GM23338 (cell line): ENCODE measurements around the gene EFNB2. TPM values are rescaled to one million over a fixed set of nuclear protein-coding genes. Genes with fewer than 3 reads are reported as not detected.

Experiments
- ATAC-seq: fragments of 200-7000 bp; cut with Tn5 transposase; 3 replicates; pipeline ENCODE4 v1.9.1; 2020
- DNase-seq: peaks from one replicate; pipeline ENCODE4 v3.0.0-alpha.2; 2015; ENCODE audit warnings: low spot score
- H2AFZ ChIP-seq: fragments of 200-600 bp; sonication (generic); 2 replicates; pipeline ENCODE4 v1.8.0; 2016; ENCODE audit warnings: antibody characterized with exemption, mild to moderate bottlenecking, moderate library complexity
- H3F3A ChIP-seq: fragments of 200-600 bp; sonication (generic); replicated peaks from 2 replicates; pipeline ENCODE4 v1.8.0; 2017; ENCODE audit warnings: antibody characterized with exemption, mixed run types, low read depth
- H3K27ac ChIP-seq: fragments of 200-600 bp; sonication (generic); 2 replicates; pipeline ENCODE4 v1.6.1; 2016; ENCODE audit warnings: low read depth
- H3K27me3 ChIP-seq: fragments of 200-600 bp; sonication (generic); 2 replicates; pipeline ENCODE4 v1.8.0; 2016; ENCODE audit warnings: mild to moderate bottlenecking, mixed run types, moderate library complexity; ENCODE audit not compliant: insufficient read depth
- H3K36me3 ChIP-seq: fragments of 200-600 bp; sonication (generic); 2 replicates; pipeline ENCODE4 v1.8.0; 2016; ENCODE audit warnings: mild to moderate bottlenecking; ENCODE audit not compliant: insufficient read depth
- H3K4me1 ChIP-seq: fragments of 200-600 bp; sonication (generic); 2 replicates; pipeline ENCODE4 v1.8.0; 2016; ENCODE audit warnings: mild to moderate bottlenecking, moderate library complexity; ENCODE audit not compliant: insufficient read depth
- H3K4me2 ChIP-seq: fragments of 200-600 bp; sonication (generic); 2 replicates; pipeline ENCODE4 v1.7.1; 2017; ENCODE audit warnings: mixed run types
- H3K4me3 ChIP-seq: fragments of 200-600 bp; sonication (generic); 2 replicates; pipeline ENCODE4 v1.6.1; 2016; ENCODE audit warnings: mixed run types
- H3K79me2 ChIP-seq: fragments of 200-600 bp; sonication (generic); replicated peaks from 2 replicates; pipeline ENCODE4 v1.8.0; 2017; ENCODE audit warnings: mild to moderate bottlenecking; ENCODE audit not compliant: insufficient read depth
- H3K9me2 ChIP-seq: fragments of 200-600 bp; sonication (generic); 2 replicates; pipeline ENCODE4 v1.8.0; 2017; ENCODE audit not compliant: insufficient read depth
- H4K20me1 ChIP-seq: fragments of 200-600 bp; sonication (generic); replicated peaks from 2 replicates; pipeline ENCODE4 v1.8.0; 2017; ENCODE audit warnings: mild to moderate bottlenecking; ENCODE audit not compliant: insufficient read depth
- H3K27ac Mint-ChIP-seq: 2 replicates; pipeline ENCODE4 v1.8.0; 2020; ENCODE audit warnings: inconsistent platforms, mild to moderate bottlenecking, moderate library complexity, mixed read lengths
- H3K27me3 Mint-ChIP-seq: 3 replicates; pipeline ENCODE4 v1.8.0; 2022; ENCODE audit warnings: low read depth, mild to moderate bottlenecking, moderate library complexity, mixed read lengths, inconsistent platforms; ENCODE audit not compliant: insufficient read depth, poor library complexity
- H3K36me3 Mint-ChIP-seq: 3 replicates; pipeline ENCODE4 v1.8.0; 2021; ENCODE audit warnings: low read depth, mild to moderate bottlenecking, inconsistent platforms, moderate library complexity, mixed read lengths
- H3K4me1 Mint-ChIP-seq: 3 replicates; pipeline ENCODE4 v1.8.0; 2020; ENCODE audit warnings: mild to moderate bottlenecking, inconsistent platforms, mixed read lengths
- H3K4me3 Mint-ChIP-seq: 3 replicates; pipeline ENCODE4 v1.8.0; 2021; ENCODE audit warnings: moderate library complexity, mild to moderate bottlenecking, inconsistent platforms, mixed read lengths
- H3K9me3 Mint-ChIP-seq: 3 replicates; pipeline ENCODE4 v1.8.0; 2020; ENCODE audit warnings: moderate library complexity, mild to moderate bottlenecking, inconsistent platforms, mixed read lengths
- CTCF ChIP-seq, 2 experiments: fragments of 200-600 bp in 1 of 2; sonication (generic) in 1 of 2; conservative IDR thresholded peaks; 2 replicates each; pipeline versions ENCODE4 v1.5.1 to v1.6.1; 2016 to 2017; ENCODE audit warnings: antibody characterized with exemption in 2 of 2, low read depth in 2 of 2, mild to moderate bottlenecking in 2 of 2, moderate library complexity in 1 of 2
- EZH2 ChIP-seq: fragments of 200-600 bp; sonication (generic); IDR thresholded peaks from one replicate; pipeline ENCODE4 v1.8.0; 2017; ENCODE audit warnings: antibody characterized with exemption, mild to moderate bottlenecking, low read depth; ENCODE audit not compliant: unreplicated experiment
- NANOG ChIP-seq: IDR thresholded peaks from 2 replicates; pipeline ENCODE4 v1.6.1; 2016; ENCODE audit warnings: antibody characterized with exemption, borderline replicate concordance
- ZNF462 ChIP-seq: fragments of 250-450 bp; sonication (Bioruptor Pico); IDR thresholded peaks from 2 replicates; pipeline ENCODE4 v1.5.0; 2020; ENCODE audit warnings: mild to moderate bottlenecking, moderate library complexity
- polyA plus RNA-seq: library from polyadenylated mRNA; unstranded; fragments of >200 nt; fragmentation: Nextera tagmentation; extraction: Ambion mirVana; gene quantifications from 2 replicates; pipeline ENCODE4 v1.2.1, GENCODE V29; 2016
- total RNA-seq: library from RNA; depleted of rRNA; stranded (reverse); fragments of >200 nt; shearing (Covaris generic); gene quantifications from 2 replicates; pipeline ENCODE4 v1.2.3, GENCODE V29; 2014

Gene EFNB2
- total and polyA plus RNA-seq, 2 experiments from 2014 or later: 5.7 to 10.9 TPM

- Mint-ChIP-seq H3K27ac (no peak overlapping the region), H3K9me3 (no peaks in the 10 kb centered on the region; the same call in 2 of the 3 replicates), H3K4me3 (peak overlapping the region; percentile 83), H3K27me3 (peaks cover 21% of the 10 kb centered on the region), H3K36me3 (no peaks in the 10 kb centered on the region; the same call in 2 of the 3 replicates), H3K4me1 (peaks cover 57% of the 10 kb centered on the region)
- 0 out of 2 replicates have a peak, but pooled peaks cover 6% of the 10 kb centered on the region for H4K20me1 ChIP-seq
- DNase-seq (peak; percentile 88), ATAC-seq (peak; percentile 24)
- peaks cover 29% of the 10 kb centered on the region for H3K27me3 ChIP-seq
- peaks cover 48% of the 10 kb centered on the region for H3K79me2 ChIP-seq
- H3K36me3 ChIP-seq: no peaks in the 10 kb centered on the region
- H3K4me1 ChIP-seq: peaks cover 59% of the 10 kb centered on the region
- TF ChIP-seq EZH2 (peak; percentile 47), CTCF (conservative IDR thresholded peaks at IDR 0.05; ENCODE audit: low read depth in 2 of 2) (peak; percentile 42 to 71; a peak in 3 of 4 replicates), ZNF462 (CRISPR knock-in tag) (no peak), NANOG (0 out of 2 replicates have a peak, but pooled peaks have one; percentile 6)
- no peak overlapping the region for H2AFZ ChIP-seq
- peak overlapping the region; percentile 78 for H3K4me2 ChIP-seq
- no peaks in the 10 kb centered on the region for H3K9me2 ChIP-seq
- no peak overlapping the region for H3K27ac ChIP-seq
- peak overlapping the region; percentile 58 for H3K4me3 ChIP-seq
- no peaks in the 10 kb centered on the region for H3F3A ChIP-seq
Measured at GRCh38 chr13:106533101-106533942, 2.1 kb downstream of the EFNB2 start.
